GM23338 (cell line): Measurements from ENCODE around the gene RNU6-8.

Experiments used
- CREB1 ChIP-seq: fragments of 250-450 bp; sonication (Bioruptor Pico); IDR thresholded peaks from 2 replicates; pipeline ENCODE4 v1.5.0; 2020; ENCODE audit warnings: low read depth, mild to moderate bottlenecking, moderate library complexity
- CTCF ChIP-seq, 2 experiments: fragments of 200-600 bp in 1 of 2; sonication (generic) in 1 of 2; conservative IDR thresholded peaks; 2 replicates each; pipeline versions ENCODE4 v1.5.1 to v1.6.1; 2016 to 2017; ENCODE audit warnings: antibody characterized with exemption in 2 of 2, low read depth in 2 of 2, mild to moderate bottlenecking in 2 of 2, moderate library complexity in 1 of 2
- ETS1 ChIP-seq: IDR thresholded peaks from 2 replicates; pipeline ENCODE4 v1.6.1; 2016; ENCODE audit warnings: antibody characterized with exemption
- EZH2 ChIP-seq: fragments of 200-600 bp; sonication (generic); IDR thresholded peaks from one replicate; pipeline ENCODE4 v1.8.0; 2017; ENCODE audit warnings: antibody characterized with exemption, mild to moderate bottlenecking, low read depth; ENCODE audit not compliant: unreplicated experiment
- EZH2phosphoT487 ChIP-seq: fragments of 200-600 bp; sonication (generic); IDR thresholded peaks from one replicate; pipeline ENCODE4 v1.8.1; 2018; ENCODE audit warnings: antibody characterized with exemption; ENCODE audit not compliant: unreplicated experiment
- JUNB ChIP-seq: IDR thresholded peaks from one replicate; pipeline ENCODE4 v1.6.1; 2016; ENCODE audit warnings: antibody characterized with exemption; ENCODE audit not compliant: unreplicated experiment
- NANOG ChIP-seq: IDR thresholded peaks from 2 replicates; pipeline ENCODE4 v1.6.1; 2016; ENCODE audit warnings: antibody characterized with exemption, borderline replicate concordance
- POLR2AphosphoS5 ChIP-seq: IDR thresholded peaks from 2 replicates; pipeline ENCODE4 v1.6.1; 2016; ENCODE audit warnings: antibody characterized with exemption, low read depth
- STAT1 ChIP-seq: IDR thresholded peaks from one replicate; pipeline ENCODE4 v1.6.1; 2016; ENCODE audit warnings: antibody characterized with exemption; ENCODE audit not compliant: unreplicated experiment
- ZNF114 ChIP-seq: fragments of 250-450 bp; sonication (Bioruptor Pico); IDR thresholded peaks from 2 replicates; pipeline ENCODE4 v1.5.0; 2020; ENCODE audit warnings: mild to moderate bottlenecking, moderate library complexity
- ZNF331 ChIP-seq: fragments of 250-450 bp; sonication (Bioruptor Pico); IDR thresholded peaks from 2 replicates; pipeline ENCODE4 v1.5.0; 2020; ENCODE audit warnings: low read depth, mild to moderate bottlenecking, moderate library complexity
- TF ChIP-seq, protein P1 (sequence below): IDR thresholded peaks from one replicate; pipeline ENCODE4 v1.6.1; 2018; ENCODE audit warnings: antibody characterized with exemption; ENCODE audit not compliant: unreplicated experiment
- TF ChIP-seq, protein P2 (sequence below): fragments of 250-450 bp; sonication (Bioruptor Pico); IDR thresholded peaks from 2 replicates; pipeline ENCODE4 v1.5.0; 2020; ENCODE audit warnings: mild to moderate bottlenecking, moderate library complexity

DNA sequence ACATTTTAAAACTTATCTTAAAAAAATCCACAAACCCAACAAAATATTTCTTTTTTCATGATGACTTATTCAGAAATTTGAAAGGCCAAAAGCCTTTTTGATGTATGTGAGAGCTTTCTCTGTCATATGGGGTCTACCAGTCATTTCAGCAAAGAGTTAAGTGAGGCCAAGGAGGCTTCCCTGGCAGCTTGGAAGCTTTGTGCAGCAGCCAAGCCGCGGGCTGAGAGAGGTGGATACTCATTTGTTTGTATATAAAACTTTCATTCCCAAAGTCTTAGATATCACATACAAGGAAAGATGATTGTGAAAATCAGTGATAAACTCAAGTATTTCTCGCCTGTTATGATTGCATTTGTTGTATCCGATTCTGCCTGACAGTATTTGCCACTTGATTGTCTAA lies 48.5 kb upstream of the RNU6-8 start:
- TF ChIP-seq EZH2 (no peak), CTCF (conservative IDR thresholded peaks at IDR 0.05; ENCODE audit: low read depth in 2 of 2) (no peak), ZNF331 (CRISPR knock-in tag) (no peak), JUNB (no peak), CREB1 (CRISPR knock-in tag) (no peak), EZH2phosphoT487 (no peak), POLR2AphosphoS5 (no peak), ZNF114 (no peak), NANOG (no peak), ETS1 (no peak), STAT1 (no peak)
- TF ChIP-seq, protein P1, sequence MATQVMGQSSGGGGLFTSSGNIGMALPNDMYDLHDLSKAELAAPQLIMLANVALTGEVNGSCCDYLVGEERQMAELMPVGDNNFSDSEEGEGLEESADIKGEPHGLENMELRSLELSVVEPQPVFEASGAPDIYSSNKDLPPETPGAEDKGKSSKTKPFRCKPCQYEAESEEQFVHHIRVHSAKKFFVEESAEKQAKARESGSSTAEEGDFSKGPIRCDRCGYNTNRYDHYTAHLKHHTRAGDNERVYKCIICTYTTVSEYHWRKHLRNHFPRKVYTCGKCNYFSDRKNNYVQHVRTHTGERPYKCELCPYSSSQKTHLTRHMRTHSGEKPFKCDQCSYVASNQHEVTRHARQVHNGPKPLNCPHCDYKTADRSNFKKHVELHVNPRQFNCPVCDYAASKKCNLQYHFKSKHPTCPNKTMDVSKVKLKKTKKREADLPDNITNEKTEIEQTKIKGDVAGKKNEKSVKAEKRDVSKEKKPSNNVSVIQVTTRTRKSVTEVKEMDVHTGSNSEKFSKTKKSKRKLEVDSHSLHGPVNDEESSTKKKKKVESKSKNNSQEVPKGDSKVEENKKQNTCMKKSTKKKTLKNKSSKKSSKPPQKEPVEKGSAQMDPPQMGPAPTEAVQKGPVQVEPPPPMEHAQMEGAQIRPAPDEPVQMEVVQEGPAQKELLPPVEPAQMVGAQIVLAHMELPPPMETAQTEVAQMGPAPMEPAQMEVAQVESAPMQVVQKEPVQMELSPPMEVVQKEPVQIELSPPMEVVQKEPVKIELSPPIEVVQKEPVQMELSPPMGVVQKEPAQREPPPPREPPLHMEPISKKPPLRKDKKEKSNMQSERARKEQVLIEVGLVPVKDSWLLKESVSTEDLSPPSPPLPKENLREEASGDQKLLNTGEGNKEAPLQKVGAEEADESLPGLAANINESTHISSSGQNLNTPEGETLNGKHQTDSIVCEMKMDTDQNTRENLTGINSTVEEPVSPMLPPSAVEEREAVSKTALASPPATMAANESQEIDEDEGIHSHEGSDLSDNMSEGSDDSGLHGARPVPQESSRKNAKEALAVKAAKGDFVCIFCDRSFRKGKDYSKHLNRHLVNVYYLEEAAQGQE: no peak
- TF ChIP-seq, protein P2, sequence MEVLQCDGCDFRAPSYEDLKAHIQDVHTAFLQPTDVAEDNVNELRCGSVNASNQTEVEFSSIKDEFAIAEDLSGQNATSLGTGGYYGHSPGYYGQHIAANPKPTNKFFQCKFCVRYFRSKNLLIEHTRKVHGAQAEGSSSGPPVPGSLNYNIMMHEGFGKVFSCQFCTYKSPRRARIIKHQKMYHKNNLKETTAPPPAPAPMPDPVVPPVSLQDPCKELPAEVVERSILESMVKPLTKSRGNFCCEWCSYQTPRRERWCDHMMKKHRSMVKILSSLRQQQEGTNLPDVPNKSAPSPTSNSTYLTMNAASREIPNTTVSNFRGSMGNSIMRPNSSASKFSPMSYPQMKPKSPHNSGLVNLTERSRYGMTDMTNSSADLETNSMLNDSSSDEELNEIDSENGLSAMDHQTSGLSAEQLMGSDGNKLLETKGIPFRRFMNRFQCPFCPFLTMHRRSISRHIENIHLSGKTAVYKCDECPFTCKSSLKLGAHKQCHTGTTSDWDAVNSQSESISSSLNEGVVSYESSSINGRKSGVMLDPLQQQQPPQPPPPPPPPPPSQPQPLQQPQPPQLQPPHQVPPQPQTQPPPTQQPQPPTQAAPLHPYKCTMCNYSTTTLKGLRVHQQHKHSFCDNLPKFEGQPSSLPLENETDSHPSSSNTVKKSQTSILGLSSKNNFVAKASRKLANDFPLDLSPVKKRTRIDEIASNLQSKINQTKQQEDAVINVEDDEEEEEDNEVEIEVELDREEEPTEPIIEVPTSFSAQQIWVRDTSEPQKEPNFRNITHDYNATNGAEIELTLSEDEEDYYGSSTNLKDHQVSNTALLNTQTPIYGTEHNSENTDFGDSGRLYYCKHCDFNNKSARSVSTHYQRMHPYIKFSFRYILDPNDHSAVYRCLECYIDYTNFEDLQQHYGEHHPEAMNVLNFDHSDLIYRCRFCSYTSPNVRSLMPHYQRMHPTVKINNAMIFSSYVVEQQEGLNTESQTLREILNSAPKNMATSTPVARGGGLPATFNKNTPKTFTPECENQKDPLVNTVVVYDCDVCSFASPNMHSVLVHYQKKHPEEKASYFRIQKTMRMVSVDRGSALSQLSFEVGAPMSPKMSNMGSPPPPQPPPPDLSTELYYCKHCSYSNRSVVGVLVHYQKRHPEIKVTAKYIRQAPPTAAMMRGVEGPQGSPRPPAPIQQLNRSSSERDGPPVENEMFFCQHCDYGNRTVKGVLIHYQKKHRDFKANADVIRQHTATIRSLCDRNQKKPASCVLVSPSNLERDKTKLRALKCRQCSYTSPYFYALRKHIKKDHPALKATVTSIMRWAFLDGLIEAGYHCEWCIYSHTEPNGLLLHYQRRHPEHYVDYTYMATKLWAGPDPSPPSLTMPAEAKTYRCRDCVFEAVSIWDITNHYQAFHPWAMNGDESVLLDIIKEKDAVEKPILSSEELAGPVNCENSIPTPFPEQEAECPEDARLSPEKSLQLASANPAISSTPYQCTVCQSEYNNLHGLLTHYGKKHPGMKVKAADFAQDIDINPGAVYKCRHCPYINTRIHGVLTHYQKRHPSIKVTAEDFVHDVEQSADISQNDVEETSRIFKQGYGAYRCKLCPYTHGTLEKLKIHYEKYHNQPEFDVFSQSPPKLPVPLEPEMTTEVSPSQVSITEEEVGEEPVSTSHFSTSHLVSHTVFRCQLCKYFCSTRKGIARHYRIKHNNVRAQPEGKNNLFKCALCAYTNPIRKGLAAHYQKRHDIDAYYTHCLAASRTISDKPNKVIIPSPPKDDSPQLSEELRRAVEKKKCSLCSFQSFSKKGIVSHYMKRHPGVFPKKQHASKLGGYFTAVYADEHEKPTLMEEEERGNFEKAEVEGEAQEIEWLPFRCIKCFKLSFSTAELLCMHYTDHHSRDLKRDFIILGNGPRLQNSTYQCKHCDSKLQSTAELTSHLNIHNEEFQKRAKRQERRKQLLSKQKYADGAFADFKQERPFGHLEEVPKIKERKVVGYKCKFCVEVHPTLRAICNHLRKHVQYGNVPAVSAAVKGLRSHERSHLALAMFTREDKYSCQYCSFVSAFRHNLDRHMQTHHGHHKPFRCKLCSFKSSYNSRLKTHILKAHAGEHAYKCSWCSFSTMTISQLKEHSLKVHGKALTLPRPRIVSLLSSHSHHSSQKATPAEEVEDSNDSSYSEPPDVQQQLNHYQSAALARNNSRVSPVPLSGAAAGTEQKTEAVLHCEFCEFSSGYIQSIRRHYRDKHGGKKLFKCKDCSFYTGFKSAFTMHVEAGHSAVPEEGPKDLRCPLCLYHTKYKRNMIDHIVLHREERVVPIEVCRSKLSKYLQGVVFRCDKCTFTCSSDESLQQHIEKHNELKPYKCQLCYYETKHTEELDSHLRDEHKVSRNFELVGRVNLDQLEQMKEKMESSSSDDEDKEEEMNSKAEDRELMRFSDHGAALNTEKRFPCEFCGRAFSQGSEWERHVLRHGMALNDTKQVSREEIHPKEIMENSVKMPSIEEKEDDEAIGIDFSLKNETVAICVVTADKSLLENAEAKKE: no peak
